Trophoblast cell (in vitro differentiated cells and primary cell): ENCODE data around the gene PIK3CG.
"Not testable (repeated sequence)": the region's sequence is repeated elsewhere in the genome, so short reads cannot be mapped to it uniquely, and the experiment has no call there.

Source experiments
- DNase-seq, 2 donors: peaks; one replicate each; pipeline ENCODE4 v3.0.0-alpha.2; 2016
- H2AFZ ChIP-seq: 2 replicates; pipeline ENCODE4 v1.6.1; 2013; ENCODE audit warnings: low read length, moderate library complexity, mild to moderate bottlenecking; ENCODE audit not compliant: insufficient read depth, poor library complexity
- H2AK5ac ChIP-seq: 2 replicates; pipeline ENCODE4 v1.6.1; 2013; ENCODE audit warnings: mild to moderate bottlenecking, low read length
- H2BK120ac ChIP-seq: 2 replicates; pipeline ENCODE4 v1.6.1; 2013; ENCODE audit warnings: low read length, mild to moderate bottlenecking, moderate library complexity; ENCODE audit not compliant: insufficient read depth, poor library complexity
- H2BK12ac ChIP-seq: 2 replicates; pipeline ENCODE4 v1.6.1; 2013; ENCODE audit warnings: mild to moderate bottlenecking, low read length, moderate library complexity
- H2BK5ac ChIP-seq: 2 replicates; pipeline ENCODE4 v1.6.1; 2013; ENCODE audit warnings: low read length, low read depth, moderate library complexity, mild to moderate bottlenecking; ENCODE audit not compliant: poor library complexity
- H3K14ac ChIP-seq: 2 replicates; pipeline ENCODE4 v1.6.1; 2013; ENCODE audit warnings: mild to moderate bottlenecking, low read length
- H3K18ac ChIP-seq: 2 replicates; pipeline ENCODE4 v1.6.1; 2013; ENCODE audit warnings: mild to moderate bottlenecking, low read length
- H3K23ac ChIP-seq: 2 replicates; pipeline ENCODE4 v1.6.1; 2013; ENCODE audit warnings: low read length
- H3K27ac ChIP-seq: 2 replicates; pipeline ENCODE4 v1.5.1; 2013; ENCODE audit warnings: low read depth, mild to moderate bottlenecking, inconsistent platforms, low read length, moderate library complexity
- H3K27me3 ChIP-seq: 2 replicates; pipeline ENCODE4 v1.6.1; 2013; ENCODE audit warnings: inconsistent platforms, mild to moderate bottlenecking, low read length, moderate library complexity; ENCODE audit not compliant: insufficient read depth
- H3K36me3 ChIP-seq, 2 experiments: 1 replicate in 1 of 2; 2 replicates in 1 of 2; pipeline ENCODE4 v1.6.1; 2013; ENCODE audit warnings: low read length in 2 of 2, mild to moderate bottlenecking in 2 of 2, moderate library complexity in 1 of 2; ENCODE audit not compliant: insufficient read depth in 2 of 2, control insufficient read depth in 1 of 2
- H3K4ac ChIP-seq: 2 replicates; pipeline ENCODE4 v1.6.1; 2013; ENCODE audit warnings: low read depth, mild to moderate bottlenecking, low read length, moderate library complexity
- H3K4me1 ChIP-seq, 2 experiments: 1 replicate in 1 of 2; 2 replicates in 1 of 2; pipeline ENCODE4 v1.6.1; 2013; ENCODE audit warnings: low read length in 2 of 2, mild to moderate bottlenecking in 2 of 2, moderate library complexity in 1 of 2; ENCODE audit not compliant: insufficient read depth in 2 of 2, control insufficient read depth in 1 of 2
- H3K4me2 ChIP-seq: 2 replicates; pipeline ENCODE4 v1.6.1; 2013; ENCODE audit warnings: inconsistent platforms, mild to moderate bottlenecking, low read length, moderate library complexity
- H3K4me3 ChIP-seq: 2 replicates; pipeline ENCODE4 v1.5.1; 2013; ENCODE audit warnings: mild to moderate bottlenecking, low read depth, low read length, inconsistent platforms
- H3K79me1 ChIP-seq: one replicate; pipeline ENCODE4 v1.6.1; 2013; ENCODE audit warnings: low read length
- H3K79me2 ChIP-seq: 2 replicates; pipeline ENCODE4 v1.6.1; 2013; ENCODE audit warnings: low read length, mild to moderate bottlenecking; ENCODE audit not compliant: control insufficient read depth, insufficient read depth, poor library complexity
- H3K9ac ChIP-seq: 2 replicates; pipeline ENCODE4 v1.6.1; 2013; ENCODE audit warnings: mild to moderate bottlenecking, low read length
- H3K9me3 ChIP-seq: 2 replicates; pipeline ENCODE4 v1.6.1; 2013; ENCODE audit warnings: low read depth, mild to moderate bottlenecking, control low read depth, inconsistent platforms, low read length; ENCODE audit not compliant: insufficient read depth
- H4K12ac ChIP-seq: 2 replicates; pipeline ENCODE4 v1.6.1; 2013; ENCODE audit warnings: low read depth, mild to moderate bottlenecking, low read length, moderate library complexity
- H4K8ac ChIP-seq: 2 replicates; pipeline ENCODE4 v1.6.1; 2013; ENCODE audit warnings: low read depth, mild to moderate bottlenecking, low read length, moderate library complexity
- H4K91ac ChIP-seq: one replicate; pipeline ENCODE4 v1.6.1; 2013; ENCODE audit warnings: low read depth, mild to moderate bottlenecking, low read length, moderate library complexity
- WGBS: extraction: QIAGEN DNeasy Blood & Tissue Kit; methylation state at CpG from one replicate; pipeline ENCODE4 v1.1.7; 2013; ENCODE audit warnings: missing lambda C conversion rate; ENCODE audit not compliant: insufficient read length, insufficient coverage; ENCODE audit errors: extremely low coverage; 5-methylcytosine and 5-hydroxymethylcytosine counted together

Gene PIK3CG

DNA sequence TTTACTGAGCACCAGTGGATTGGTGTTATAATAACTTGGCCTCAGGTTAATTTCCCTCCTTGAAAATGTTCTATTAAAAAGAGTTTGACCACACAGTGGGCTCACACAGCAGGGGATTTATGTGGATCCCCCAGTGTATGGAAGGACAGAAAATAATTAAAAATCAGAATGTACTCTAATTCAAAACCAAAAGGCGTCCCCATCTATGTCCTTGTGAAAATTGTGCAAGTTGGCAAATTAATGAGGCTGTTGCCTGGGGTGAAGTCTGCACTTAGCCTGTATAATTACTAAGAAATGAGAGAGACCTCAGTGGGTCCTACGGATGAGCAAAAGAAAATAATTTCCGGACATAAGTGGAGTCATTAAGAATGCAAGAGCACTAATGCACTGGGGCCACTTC, 31.1 kb downstream of the PIK3CG start:
- H3K9me3 ChIP-seq = no peaks in the 10 kb centered on the region
- H3K79me2 ChIP-seq = no peaks in the 10 kb centered on the region
- no peak for DNase-seq
- H3K4me2 ChIP-seq = no peak overlapping the region
- H3K23ac ChIP-seq = no peak overlapping the region
- H4K91ac ChIP-seq = no peak overlapping the region
- no peak overlapping the region for H3K4me3 ChIP-seq
- H2AK5ac ChIP-seq = no peak overlapping the region
- H3K18ac ChIP-seq = no peak overlapping the region
- no peaks in the 10 kb centered on the region for H3K36me3 ChIP-seq
- no peak overlapping the region for H2AFZ ChIP-seq
- H2BK12ac ChIP-seq = no peak overlapping the region
- H3K4me1 ChIP-seq = no peaks in the 10 kb centered on the region
- no peak overlapping the region for H3K14ac ChIP-seq
- no peaks in the 10 kb centered on the region for H3K79me1 ChIP-seq
- no CpG with 5 or more reads among the region's 3 CpGs for WGBS
- no peak overlapping the region for H3K9ac ChIP-seq
- no peak overlapping the region for H2BK5ac ChIP-seq
- H4K12ac ChIP-seq = no peak overlapping the region
- no peak overlapping the region for H3K4ac ChIP-seq
- no peak overlapping the region for H3K27ac ChIP-seq
- H4K8ac ChIP-seq = no peak overlapping the region
- no peak overlapping the region for H2BK120ac ChIP-seq
- no peaks in the 10 kb centered on the region for H3K27me3 ChIP-seq

DNA sequence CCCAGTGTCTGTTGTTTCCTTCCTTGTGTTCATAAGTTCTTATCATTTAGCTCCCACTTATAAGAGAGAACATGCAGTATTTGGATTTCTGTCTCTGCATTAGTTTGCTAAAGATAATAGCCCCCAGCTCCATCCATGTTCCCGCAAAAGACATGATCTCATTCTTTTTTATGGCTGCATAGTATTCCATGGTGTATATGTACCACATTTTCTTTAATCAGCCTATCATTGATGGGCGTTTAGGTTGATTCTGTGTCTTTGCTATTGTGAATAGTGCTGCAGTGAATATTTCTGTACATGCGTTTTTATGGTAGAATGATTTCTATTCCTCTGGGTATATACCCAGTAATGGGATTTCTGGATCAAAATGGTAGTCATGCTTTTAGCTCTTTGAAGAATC, 32.5 kb downstream of the PIK3CG start:
- H4K8ac ChIP-seq, H2BK120ac ChIP-seq, H2AK5ac ChIP-seq, H3K36me3 ChIP-seq, H3K9me3 ChIP-seq, H3K14ac ChIP-seq, H3K27me3 ChIP-seq, DNase-seq, H3K23ac ChIP-seq, H4K12ac ChIP-seq, H3K18ac ChIP-seq, H4K91ac ChIP-seq, H3K9ac ChIP-seq, H3K79me2 ChIP-seq, H3K4me3 ChIP-seq, H3K79me1 ChIP-seq, H3K27ac ChIP-seq, H2AFZ ChIP-seq, H3K4me1 ChIP-seq, H3K4ac ChIP-seq, H2BK5ac ChIP-seq, H3K4me2 ChIP-seq, H2BK12ac ChIP-seq: not testable (repeated sequence)
- WGBS = no CpG with 5 or more reads among the region's 3 CpGs

DNA sequence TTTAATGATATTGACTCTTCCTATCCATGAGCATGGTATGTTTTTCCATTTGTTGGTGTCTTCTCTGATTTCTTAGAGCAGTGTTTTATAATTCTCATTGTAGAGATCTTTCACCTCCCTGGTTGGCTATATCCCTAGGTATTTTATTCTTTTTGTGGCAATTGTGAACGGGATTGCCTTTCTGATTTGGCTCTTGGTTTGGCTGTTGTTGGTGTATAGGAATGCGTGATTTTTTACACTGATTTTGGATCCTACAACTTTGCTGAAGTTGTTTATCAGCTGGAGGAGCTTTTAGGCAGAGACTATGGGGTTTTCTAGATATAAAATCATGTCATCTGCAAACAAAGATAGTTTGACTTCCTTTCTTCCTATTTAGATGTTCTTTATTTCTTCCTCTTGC, 33.9 kb downstream of the PIK3CG start:
- H3K23ac ChIP-seq, H3K4me3 ChIP-seq, H2AFZ ChIP-seq, H3K79me2 ChIP-seq, H3K4ac ChIP-seq, H3K79me1 ChIP-seq, DNase-seq, H3K14ac ChIP-seq, H3K36me3 ChIP-seq, H3K4me1 ChIP-seq, H4K12ac ChIP-seq, H2BK5ac ChIP-seq, H3K4me2 ChIP-seq, H2AK5ac ChIP-seq, H2BK12ac ChIP-seq, H4K91ac ChIP-seq, H3K9ac ChIP-seq, H4K8ac ChIP-seq, H3K27ac ChIP-seq, H3K18ac ChIP-seq, H3K9me3 ChIP-seq, H3K27me3 ChIP-seq, H2BK120ac ChIP-seq: not testable (repeated sequence)
- WGBS = no CpG with 5 or more reads among the region's 2 CpGs

DNA sequence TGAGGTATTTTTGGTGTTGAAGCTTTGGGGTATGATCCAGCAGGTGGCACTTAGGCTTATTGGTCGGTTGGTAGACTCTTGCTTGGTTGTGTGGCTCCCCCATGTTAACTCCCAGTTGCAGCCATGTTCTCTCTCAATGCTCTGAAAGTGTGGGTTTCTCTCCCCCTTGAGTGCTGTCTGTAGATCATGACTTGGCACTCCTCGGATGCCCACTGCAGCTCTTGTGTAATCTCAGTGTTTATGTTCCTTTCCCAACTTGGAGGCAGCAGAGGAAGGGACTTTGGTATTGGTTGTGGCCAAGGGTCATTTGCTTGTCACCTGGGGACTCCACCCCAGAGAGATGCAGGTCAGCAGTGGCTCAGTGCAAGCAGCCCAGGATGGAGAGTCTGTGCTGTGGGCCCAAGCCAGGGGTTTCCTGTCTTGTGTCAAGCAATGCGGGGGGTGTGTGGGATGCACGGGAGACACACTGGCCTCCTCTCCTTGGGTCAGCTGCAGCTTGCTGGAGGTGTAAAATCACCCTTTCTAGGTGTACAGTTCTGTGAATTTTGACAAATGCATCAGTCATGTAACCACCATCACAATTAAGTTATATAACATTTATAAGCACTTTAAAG, 36.9 kb downstream of the PIK3CG start:
- Histone ChIP-seq H2AK5ac (no peak overlapping the region), H3K14ac (no peak overlapping the region)

More for the DNA sequence above, 36.9 kb downstream of the PIK3CG start:
- no peak overlapping the region for H4K8ac ChIP-seq
- H3K4ac ChIP-seq = no peak overlapping the region
- no peaks in the 10 kb centered on the region for H3K9me3 ChIP-seq
- H3K23ac ChIP-seq = no peak overlapping the region
- H2AFZ ChIP-seq = no peak overlapping the region
- no peak overlapping the region for H2BK12ac ChIP-seq
- H3K79me2 ChIP-seq = no peaks in the 10 kb centered on the region
- H4K91ac ChIP-seq = no peak overlapping the region
- peak overlapping the region; percentile 53 for H3K4me3 ChIP-seq
- no peak overlapping the region for H3K9ac ChIP-seq
- DNase-seq = no peak
- H3K27me3 ChIP-seq = no peaks in the 10 kb centered on the region
- no peak overlapping the region for H4K12ac ChIP-seq
- no peak overlapping the region for H3K27ac ChIP-seq
- H3K4me1 ChIP-seq = no peaks in the 10 kb centered on the region
- H3K36me3 ChIP-seq = no peaks in the 10 kb centered on the region
- H3K18ac ChIP-seq = no peak overlapping the region
- WGBS = no CpG with 5 or more reads among the region's 4 CpGs
- no peaks in the 10 kb centered on the region for H3K79me1 ChIP-seq
- no peak overlapping the region for H2BK5ac ChIP-seq
- H3K4me2 ChIP-seq = no peak overlapping the region
- no peak overlapping the region for H2BK120ac ChIP-seq
